ENCODE data around the gene ZNF532. TPM values are rescaled to one million over a fixed set of nuclear protein-coding genes. Genes with fewer than 3 reads are reported as not detected.

The ZNF532 gene
- total and polyA plus RNA-seq, 9 of the 15 experiments (the other 6 are each of a cell fraction or from before 2014, with no cell fraction given): 0.42 TPM; not detected in 8

DNA sequence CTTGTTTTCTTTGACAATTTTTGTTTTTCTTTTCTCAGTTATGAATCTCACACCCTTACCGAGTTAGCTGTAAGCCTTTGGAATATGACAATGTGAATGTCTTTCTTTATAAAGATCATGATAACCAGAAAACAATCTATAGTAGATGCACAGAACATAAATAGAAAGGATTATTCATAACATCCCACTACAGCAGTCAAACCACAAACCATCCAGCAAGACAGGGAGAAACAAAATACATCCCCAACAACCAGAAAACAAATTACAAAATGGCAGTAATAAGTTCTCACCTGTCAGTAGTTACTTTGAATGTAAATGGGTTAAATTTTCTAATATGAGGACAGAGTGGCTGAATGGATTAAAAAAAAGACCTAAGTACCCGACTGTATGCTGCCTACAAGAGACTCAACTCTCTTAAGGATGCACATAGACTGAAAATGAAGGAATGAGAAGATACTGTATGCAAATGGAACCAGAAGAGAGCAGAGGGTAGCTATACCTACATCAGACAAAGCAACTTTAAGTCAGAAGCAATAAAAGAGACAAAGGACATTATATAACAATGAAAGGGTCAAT lies 124.6 kb downstream of the ZNF532 start (continued):
- TF ChIP-seq, protein P1, sequence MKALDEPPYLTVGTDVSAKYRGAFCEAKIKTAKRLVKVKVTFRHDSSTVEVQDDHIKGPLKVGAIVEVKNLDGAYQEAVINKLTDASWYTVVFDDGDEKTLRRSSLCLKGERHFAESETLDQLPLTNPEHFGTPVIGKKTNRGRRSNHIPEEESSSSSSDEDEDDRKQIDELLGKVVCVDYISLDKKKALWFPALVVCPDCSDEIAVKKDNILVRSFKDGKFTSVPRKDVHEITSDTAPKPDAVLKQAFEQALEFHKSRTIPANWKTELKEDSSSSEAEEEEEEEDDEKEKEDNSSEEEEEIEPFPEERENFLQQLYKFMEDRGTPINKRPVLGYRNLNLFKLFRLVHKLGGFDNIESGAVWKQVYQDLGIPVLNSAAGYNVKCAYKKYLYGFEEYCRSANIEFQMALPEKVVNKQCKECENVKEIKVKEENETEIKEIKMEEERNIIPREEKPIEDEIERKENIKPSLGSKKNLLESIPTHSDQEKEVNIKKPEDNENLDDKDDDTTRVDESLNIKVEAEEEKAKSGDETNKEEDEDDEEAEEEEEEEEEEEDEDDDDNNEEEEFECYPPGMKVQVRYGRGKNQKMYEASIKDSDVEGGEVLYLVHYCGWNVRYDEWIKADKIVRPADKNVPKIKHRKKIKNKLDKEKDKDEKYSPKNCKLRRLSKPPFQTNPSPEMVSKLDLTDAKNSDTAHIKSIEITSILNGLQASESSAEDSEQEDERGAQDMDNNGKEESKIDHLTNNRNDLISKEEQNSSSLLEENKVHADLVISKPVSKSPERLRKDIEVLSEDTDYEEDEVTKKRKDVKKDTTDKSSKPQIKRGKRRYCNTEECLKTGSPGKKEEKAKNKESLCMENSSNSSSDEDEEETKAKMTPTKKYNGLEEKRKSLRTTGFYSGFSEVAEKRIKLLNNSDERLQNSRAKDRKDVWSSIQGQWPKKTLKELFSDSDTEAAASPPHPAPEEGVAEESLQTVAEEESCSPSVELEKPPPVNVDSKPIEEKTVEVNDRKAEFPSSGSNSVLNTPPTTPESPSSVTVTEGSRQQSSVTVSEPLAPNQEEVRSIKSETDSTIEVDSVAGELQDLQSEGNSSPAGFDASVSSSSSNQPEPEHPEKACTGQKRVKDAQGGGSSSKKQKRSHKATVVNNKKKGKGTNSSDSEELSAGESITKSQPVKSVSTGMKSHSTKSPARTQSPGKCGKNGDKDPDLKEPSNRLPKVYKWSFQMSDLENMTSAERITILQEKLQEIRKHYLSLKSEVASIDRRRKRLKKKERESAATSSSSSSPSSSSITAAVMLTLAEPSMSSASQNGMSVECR (CRISPR knock-in tag; IDR thresholded peaks at IDR 0.05): no peak
- TF ChIP-seq, protein P2, sequence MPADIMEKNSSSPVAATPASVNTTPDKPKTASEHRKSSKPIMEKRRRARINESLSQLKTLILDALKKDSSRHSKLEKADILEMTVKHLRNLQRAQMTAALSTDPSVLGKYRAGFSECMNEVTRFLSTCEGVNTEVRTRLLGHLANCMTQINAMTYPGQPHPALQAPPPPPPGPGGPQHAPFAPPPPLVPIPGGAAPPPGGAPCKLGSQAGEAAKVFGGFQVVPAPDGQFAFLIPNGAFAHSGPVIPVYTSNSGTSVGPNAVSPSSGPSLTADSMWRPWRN (IDR thresholded peaks at IDR 0.05; ENCODE audit: low read depth): no peak
- TF ChIP-seq SAFB2 (IDR thresholded peaks at IDR 0.05; ENCODE audit: borderline replicate concordance, low read depth, low read length, severe bottlenecking) (no peak), FOSL1 (tag; conservative IDR thresholded peaks at IDR 0.05) (no peak)
- TF ChIP-seq, protein P3, sequence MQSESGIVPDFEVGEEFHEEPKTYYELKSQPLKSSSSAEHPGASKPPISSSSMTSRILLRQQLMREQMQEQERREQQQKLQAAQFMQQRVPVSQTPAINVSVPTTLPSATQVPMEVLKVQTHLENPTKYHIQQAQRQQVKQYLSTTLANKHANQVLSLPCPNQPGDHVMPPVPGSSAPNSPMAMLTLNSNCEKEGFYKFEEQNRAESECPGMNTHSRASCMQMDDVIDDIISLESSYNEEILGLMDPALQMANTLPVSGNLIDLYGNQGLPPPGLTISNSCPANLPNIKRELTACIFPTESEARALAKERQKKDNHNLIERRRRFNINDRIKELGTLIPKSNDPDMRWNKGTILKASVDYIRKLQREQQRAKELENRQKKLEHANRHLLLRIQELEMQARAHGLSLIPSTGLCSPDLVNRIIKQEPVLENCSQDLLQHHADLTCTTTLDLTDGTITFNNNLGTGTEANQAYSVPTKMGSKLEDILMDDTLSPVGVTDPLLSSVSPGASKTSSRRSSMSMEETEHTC (IDR thresholded peaks at IDR 0.05): no peak
- TF ChIP-seq, protein P4, sequence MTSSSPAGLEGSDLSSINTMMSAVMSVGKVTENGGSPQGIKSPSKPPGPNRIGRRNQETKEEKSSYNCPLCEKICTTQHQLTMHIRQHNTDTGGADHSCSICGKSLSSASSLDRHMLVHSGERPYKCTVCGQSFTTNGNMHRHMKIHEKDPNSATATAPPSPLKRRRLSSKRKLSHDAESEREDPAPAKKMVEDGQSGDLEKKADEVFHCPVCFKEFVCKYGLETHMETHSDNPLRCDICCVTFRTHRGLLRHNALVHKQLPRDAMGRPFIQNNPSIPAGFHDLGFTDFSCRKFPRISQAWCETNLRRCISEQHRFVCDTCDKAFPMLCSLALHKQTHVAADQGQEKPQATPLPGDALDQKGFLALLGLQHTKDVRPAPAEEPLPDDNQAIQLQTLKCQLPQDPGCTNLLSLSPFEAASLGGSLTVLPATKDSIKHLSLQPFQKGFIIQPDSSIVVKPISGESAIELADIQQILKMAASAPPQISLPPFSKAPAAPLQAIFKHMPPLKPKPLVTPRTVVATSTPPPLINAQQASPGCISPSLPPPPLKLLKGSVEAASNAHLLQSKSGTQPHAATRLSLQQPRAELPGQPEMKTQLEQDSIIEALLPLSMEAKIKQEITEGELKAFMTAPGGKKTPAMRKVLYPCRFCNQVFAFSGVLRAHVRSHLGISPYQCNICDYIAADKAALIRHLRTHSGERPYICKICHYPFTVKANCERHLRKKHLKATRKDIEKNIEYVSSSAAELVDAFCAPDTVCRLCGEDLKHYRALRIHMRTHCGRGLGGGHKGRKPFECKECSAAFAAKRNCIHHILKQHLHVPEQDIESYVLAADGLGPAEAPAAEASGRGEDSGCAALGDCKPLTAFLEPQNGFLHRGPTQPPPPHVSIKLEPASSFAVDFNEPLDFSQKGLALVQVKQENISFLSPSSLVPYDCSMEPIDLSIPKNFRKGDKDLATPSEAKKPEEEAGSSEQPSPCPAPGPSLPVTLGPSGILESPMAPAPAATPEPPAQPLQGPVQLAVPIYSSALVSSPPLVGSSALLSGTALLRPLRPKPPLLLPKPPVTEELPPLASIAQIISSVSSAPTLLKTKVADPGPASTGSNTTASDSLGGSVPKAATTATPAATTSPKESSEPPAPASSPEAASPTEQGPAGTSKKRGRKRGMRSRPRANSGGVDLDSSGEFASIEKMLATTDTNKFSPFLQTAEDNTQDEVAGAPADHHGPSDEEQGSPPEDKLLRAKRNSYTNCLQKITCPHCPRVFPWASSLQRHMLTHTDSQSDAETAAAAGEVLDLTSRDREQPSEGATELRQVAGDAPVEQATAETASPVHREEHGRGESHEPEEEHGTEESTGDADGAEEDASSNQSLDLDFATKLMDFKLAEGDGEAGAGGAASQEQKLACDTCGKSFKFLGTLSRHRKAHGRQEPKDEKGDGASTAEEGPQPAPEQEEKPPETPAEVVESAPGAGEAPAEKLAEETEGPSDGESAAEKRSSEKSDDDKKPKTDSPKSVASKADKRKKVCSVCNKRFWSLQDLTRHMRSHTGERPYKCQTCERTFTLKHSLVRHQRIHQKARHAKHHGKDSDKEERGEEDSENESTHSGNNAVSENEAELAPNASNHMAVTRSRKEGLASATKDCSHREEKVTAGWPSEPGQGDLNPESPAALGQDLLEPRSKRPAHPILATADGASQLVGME (CRISPR knock-in tag; IDR thresholded peaks at IDR 0.05): no peak
